CD8-positive, alpha-beta memory T cell (primary cell): ENCODE data around the gene MYL10. TPM values are rescaled to one million over a fixed set of nuclear protein-coding genes. Genes with fewer than 3 reads are reported as not detected.
"Not testable (repeated sequence)": the region's sequence is repeated elsewhere in the genome, so short reads cannot be mapped to it uniquely, and the experiment has no call there.

ENCODE experiments used
- CTCF ChIA-PET: fragments of 350-600 bp; sonication (Branson Sonifier 250); formaldehyde crosslinking; loops from one replicate; lab custom pipeline; 2021; ENCODE audit warnings: antibody characterized with exemption; lab: Charles Lee
- POLR2A ChIA-PET: fragments of 350-600 bp; sonication (Branson Sonifier 250); formaldehyde crosslinking; loops from one replicate; lab custom pipeline; 2021; ENCODE audit warnings: antibody characterized with exemption; lab: Charles Lee
- DNase-seq, 5 donors: peaks; one replicate each; pipeline versions ENCODE4 v3.0.0 to v3.0.0-alpha.2; 2020 to 2022; ENCODE audit warnings: mixed read lengths in 1 of 5
- H3K27ac ChIP-seq: one replicate; pipeline ENCODE4 v1.7.0; 2013; ENCODE audit warnings: low read depth, mild to moderate bottlenecking, low read length, moderate library complexity
- H3K27me3 ChIP-seq: 2 replicates; pipeline ENCODE4 v1.7.0; 2013; ENCODE audit warnings: low read length, mild to moderate bottlenecking; ENCODE audit not compliant: insufficient read depth, poor library complexity, severe bottlenecking
- H3K36me3 ChIP-seq: 2 replicates; pipeline ENCODE4 v1.7.0; 2013; ENCODE audit warnings: mild to moderate bottlenecking, low read length, moderate library complexity; ENCODE audit not compliant: insufficient read depth
- H3K4me1 ChIP-seq: 2 replicates; pipeline ENCODE4 v1.7.0; 2013; ENCODE audit warnings: mild to moderate bottlenecking, low read length, moderate library complexity; ENCODE audit not compliant: insufficient read depth
- H3K4me3 ChIP-seq: 2 replicates; pipeline ENCODE4 v1.7.0; 2013; ENCODE audit warnings: mild to moderate bottlenecking, low read length
- H3K9me3 ChIP-seq: 2 replicates; pipeline ENCODE4 v1.7.0; 2013; ENCODE audit warnings: mild to moderate bottlenecking, low read length
- H3K27ac Mint-ChIP-seq, 8 donors: one replicate each; pipeline ENCODE4 v1.8.0; 2020 to 2021; ENCODE audit warnings: mixed read lengths in 8 of 8, mild to moderate bottlenecking in 6 of 8, inconsistent platforms in 3 of 8, moderate library complexity in 3 of 8
- H3K27me3 Mint-ChIP-seq, 2 donors: one replicate each; pipeline ENCODE4 v1.8.0; 2020 to 2021; ENCODE audit warnings: mixed read lengths in 2 of 2, mild to moderate bottlenecking in 1 of 2, moderate library complexity in 1 of 2
- H3K36me3 Mint-ChIP-seq, 3 donors: one replicate each; pipeline ENCODE4 v1.8.0; 2020 to 2021; ENCODE audit warnings: mixed read lengths in 3 of 3, inconsistent platforms in 1 of 3, mild to moderate bottlenecking in 1 of 3
- H3K4me1 Mint-ChIP-seq, 3 donors: one replicate each; pipeline ENCODE4 v1.8.0; 2020 to 2021; ENCODE audit warnings: mixed read lengths in 3 of 3, inconsistent platforms in 1 of 3, mild to moderate bottlenecking in 1 of 3
- H3K4me3 Mint-ChIP-seq, 7 donors: one replicate each; pipeline ENCODE4 v1.8.0; 2020 to 2021; ENCODE audit warnings: mixed read lengths in 7 of 7, mild to moderate bottlenecking in 6 of 7, moderate library complexity in 4 of 7, inconsistent platforms in 2 of 7
- H3K9me3 Mint-ChIP-seq, 5 donors: one replicate each; pipeline ENCODE4 v1.8.0; 2020 to 2022; ENCODE audit warnings: mixed read lengths in 5 of 5, mild to moderate bottlenecking in 3 of 5, moderate library complexity in 2 of 5, inconsistent platforms in 1 of 5
- polyA plus RNA-seq: library from polyadenylated mRNA; unstranded; fragments of 300-500 nt; fragmentation: Illumina TruSeq; gene quantifications from one replicate; pipeline ENCODE4 v1.2.3, GENCODE V29; 2021
- total RNA-seq, 2 experiments: library from RNA; stranded (reverse); gene quantifications; one replicate each; pipeline ENCODE4 v1.2.3, GENCODE V29; 2021

The MYL10 gene
- total and polyA plus RNA-seq, 3 experiments from 2014 or later = not detected

DNA sequence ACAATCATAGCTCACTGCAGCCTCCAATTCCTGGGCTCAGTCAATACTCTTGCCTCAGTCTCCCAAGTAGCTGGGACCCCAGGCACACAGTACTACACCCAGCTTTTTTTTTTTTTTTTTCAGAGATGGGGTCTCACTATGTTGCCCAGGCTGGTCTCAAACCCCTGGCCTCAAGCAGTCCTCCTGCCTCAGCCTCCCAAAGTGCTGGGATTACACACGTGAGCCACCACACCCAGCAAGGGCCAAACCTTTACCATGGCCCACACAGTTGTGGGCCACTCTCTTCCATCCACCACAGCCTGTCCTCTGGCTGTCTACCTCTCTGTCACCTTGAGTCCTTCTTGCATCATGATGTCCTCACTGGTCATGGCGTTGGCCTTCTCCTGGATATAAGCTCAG, 24.2 kb downstream of the MYL10 start:
- H3K27me3 ChIP-seq, H3K27me3 Mint-ChIP-seq, H3K36me3 Mint-ChIP-seq, H3K4me3 Mint-ChIP-seq, H3K27ac ChIP-seq, H3K9me3 ChIP-seq, POLR2A ChIA-PET, DNase-seq, H3K27ac Mint-ChIP-seq, H3K36me3 ChIP-seq, H3K9me3 Mint-ChIP-seq, H3K4me3 ChIP-seq, H3K4me1 ChIP-seq, H3K4me1 Mint-ChIP-seq: not testable (repeated sequence)
- CTCF ChIA-PET = interaction anchor here (4.0 kb wide), 1 partner anchor 667 kb away, joined by 15 read pairs; no protein-coding TSS in a partner anchor

DNA sequence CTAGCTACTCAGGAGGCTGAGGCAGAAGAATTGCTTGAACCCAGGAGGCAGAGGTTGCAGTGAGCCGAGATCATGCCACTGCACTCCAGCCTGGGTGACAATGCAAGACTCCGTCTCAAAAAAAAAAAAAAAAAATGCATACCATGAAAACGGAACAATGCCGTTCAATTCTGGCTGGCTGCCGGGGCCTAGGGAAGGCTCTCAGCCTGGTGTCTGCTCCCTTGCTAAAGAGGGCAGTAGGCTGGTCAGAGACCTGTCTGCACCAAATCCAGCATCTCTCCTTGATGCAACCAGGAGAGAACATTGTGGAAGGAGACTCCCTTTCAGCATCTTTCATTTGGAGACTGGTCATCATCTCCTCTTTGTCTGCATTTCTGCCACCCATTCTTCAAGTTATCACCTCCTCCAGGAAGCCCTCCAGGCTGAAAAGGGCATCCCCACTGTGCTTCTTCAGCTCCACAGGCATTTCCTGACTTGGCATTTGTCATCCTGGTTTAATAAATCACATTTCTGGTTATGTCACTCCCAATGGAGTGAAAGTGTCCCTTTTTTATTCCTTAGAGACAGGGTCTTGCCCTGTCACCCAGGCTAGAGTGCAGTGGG, 24.7 kb downstream of the MYL10 start:
- POLR2A ChIA-PET = no interaction called here
- no peaks in the 10 kb centered on the region for H3K4me1 Mint-ChIP-seq
- Histone ChIP-seq H3K9me3 (no peaks in the 10 kb centered on the region), H3K27ac (no peak overlapping the region), H3K4me1 (no peaks in the 10 kb centered on the region), H3K4me3 (no peak overlapping the region), H3K27me3 (no peaks in the 10 kb centered on the region), H3K36me3 (no peaks in the 10 kb centered on the region)
- H3K36me3 Mint-ChIP-seq = no peaks in the 10 kb centered on the region
- no peak overlapping the region for H3K27ac Mint-ChIP-seq
- H3K9me3 Mint-ChIP-seq = no peaks in the 10 kb centered on the region
- CTCF ChIA-PET = interaction anchor here (4.0 kb wide), 1 partner anchor 667 kb away, joined by 15 read pairs; no protein-coding TSS in a partner anchor
- H3K4me3 Mint-ChIP-seq = no peak overlapping the region
- H3K27me3 Mint-ChIP-seq = peaks cover 0 to 3% of the 10 kb centered on the region in 2 donors
- DNase-seq = no peak

- no peaks in the 10 kb centered on the region for H3K4me1 Mint-ChIP-seq
- H3K27me3 Mint-ChIP-seq = peaks cover 0 to 3% of the 10 kb centered on the region in 2 donors
- H3K36me3 Mint-ChIP-seq = no peaks in the 10 kb centered on the region
- Histone ChIP-seq H3K9me3 (no peaks in the 10 kb centered on the region), H3K4me3 (no peak overlapping the region), H3K27me3 (no peaks in the 10 kb centered on the region), H3K27ac (no peak overlapping the region), H3K4me1 (no peaks in the 10 kb centered on the region), H3K36me3 (no peaks in the 10 kb centered on the region)
- no peak overlapping the region for H3K27ac Mint-ChIP-seq
- POLR2A ChIA-PET = no interaction called here
- H3K4me3 Mint-ChIP-seq = no peak overlapping the region
- no peaks in the 10 kb centered on the region for H3K9me3 Mint-ChIP-seq
- CTCF ChIA-PET = interaction anchor here (1.2 to 4.0 kb wide), 3 partner anchors 9 to 669 kb away, joined by 3 to 15 read pairs (median 3); no protein-coding TSS in a partner anchor
- DNase-seq = peak; percentile 34 to 68 (median 52)
These were observed 26.4 kb downstream of the MYL10 start for GRCh38 chr7:101602484-101603241.

DNA sequence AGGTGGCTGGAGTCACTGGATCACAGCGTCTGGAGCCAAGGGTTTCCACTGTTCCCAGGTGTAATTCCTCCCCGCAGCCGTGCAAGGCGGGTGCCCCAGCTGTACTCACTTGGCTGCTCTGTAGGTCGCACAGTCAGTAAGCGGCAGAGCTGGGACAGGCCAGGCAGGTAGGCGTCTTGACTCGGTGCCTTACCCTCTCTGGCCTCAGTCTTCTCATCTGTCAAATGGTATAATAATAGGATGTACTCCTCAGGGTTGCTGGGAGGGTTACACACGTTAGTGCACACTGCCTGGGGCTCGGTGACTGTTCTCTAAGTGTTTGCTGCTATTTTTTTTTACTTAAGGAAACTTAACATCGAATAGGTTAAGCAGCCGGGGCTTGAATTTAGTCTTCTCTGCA, 27.0 kb downstream of the MYL10 start:
- Histone ChIP-seq H3K27me3 (no peaks in the 10 kb centered on the region), H3K4me3 (no peak overlapping the region), H3K4me1 (no peaks in the 10 kb centered on the region), H3K36me3 (no peaks in the 10 kb centered on the region), H3K27ac (no peak overlapping the region), H3K9me3 (no peaks in the 10 kb centered on the region)
- DNase-seq = no peak
- Mint-ChIP-seq H3K4me1 (no peaks in the 10 kb centered on the region), H3K27ac (no peak overlapping the region), H3K36me3 (no peaks in the 10 kb centered on the region), H3K27me3 (peaks cover 0 to 3% of the 10 kb centered on the region in 2 donors), H3K4me3 (no peak overlapping the region), H3K9me3 (no peaks in the 10 kb centered on the region)
- ChIA-PET POLR2A (no interaction called here), CTCF (interaction anchor here (1.4 to 4.0 kb wide), 2 partner anchors 635 to 670 kb away, joined by 3 to 15 read pairs; no protein-coding TSS in a partner anchor)

DNA sequence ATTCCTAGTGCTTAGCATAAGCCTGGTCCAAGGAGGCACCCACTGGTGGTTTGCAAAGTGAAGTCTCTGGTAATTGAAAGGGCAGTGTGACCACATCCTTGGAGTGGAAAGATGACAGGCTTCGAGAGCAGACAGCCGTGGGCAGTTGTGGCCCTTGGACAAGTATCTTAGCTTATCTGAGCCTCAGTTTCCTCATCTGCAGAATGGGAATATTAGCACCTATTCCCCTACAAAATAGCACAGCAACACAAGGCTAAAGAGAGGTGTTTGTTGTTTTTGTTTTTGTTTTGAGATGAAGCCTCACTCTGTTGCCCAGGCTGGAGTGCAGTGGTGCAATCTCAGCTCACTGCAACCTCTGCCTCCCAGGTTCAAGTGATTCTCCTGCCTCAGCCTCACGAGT, 29.3 kb downstream of the MYL10 start:
- ChIA-PET POLR2A (no interaction called here), CTCF (no interaction called here)
- Mint-ChIP-seq H3K27ac (no peak overlapping the region), H3K4me1 (no peaks in the 10 kb centered on the region), H3K9me3 (no peaks in the 10 kb centered on the region), H3K36me3 (no peaks in the 10 kb centered on the region), H3K4me3 (no peak overlapping the region), H3K27me3 (peaks cover 0 to 3% of the 10 kb centered on the region in 2 donors)
- no peak for DNase-seq
- H3K9me3 ChIP-seq = no peaks in the 10 kb centered on the region
- no peaks in the 10 kb centered on the region for H3K36me3 ChIP-seq
- no peaks in the 10 kb centered on the region for H3K4me1 ChIP-seq
- no peaks in the 10 kb centered on the region for H3K27me3 ChIP-seq
- H3K4me3 ChIP-seq = no peak overlapping the region
- H3K27ac ChIP-seq = no peak overlapping the region

- Mint-ChIP-seq H3K27ac (no peak overlapping the region), H3K4me3 (no peak overlapping the region), H3K36me3 (no peaks in the 10 kb centered on the region), H3K9me3 (no peaks in the 10 kb centered on the region), H3K4me1 (no peaks in the 10 kb centered on the region), H3K27me3 (peaks cover 0 to 3% of the 10 kb centered on the region in 2 donors)
- H3K4me3 ChIP-seq = no peak overlapping the region
- H3K4me1 ChIP-seq = no peaks in the 10 kb centered on the region
- no peaks in the 10 kb centered on the region for H3K36me3 ChIP-seq
- ChIA-PET CTCF (no interaction called here), POLR2A (no interaction called here)
- H3K9me3 ChIP-seq = no peaks in the 10 kb centered on the region
- DNase-seq = no peak
- no peaks in the 10 kb centered on the region for H3K27me3 ChIP-seq
- no peak overlapping the region for H3K27ac ChIP-seq
These were observed 29.9 kb downstream of the MYL10 start for GRCh38 chr7:101598986-101599771.

- Mint-ChIP-seq H3K4me3 (no peak overlapping the region), H3K27ac (no peak overlapping the region), H3K36me3 (no peaks in the 10 kb centered on the region), H3K4me1 (no peaks in the 10 kb centered on the region), H3K9me3 (no peaks in the 10 kb centered on the region), H3K27me3 (peaks cover 0 to 3% of the 10 kb centered on the region in 2 donors)
- Histone ChIP-seq H3K9me3 (no peaks in the 10 kb centered on the region), H3K4me1 (no peaks in the 10 kb centered on the region), H3K27ac (no peak overlapping the region), H3K4me3 (no peak overlapping the region), H3K36me3 (no peaks in the 10 kb centered on the region), H3K27me3 (no peaks in the 10 kb centered on the region)
- ChIA-PET CTCF (no interaction called here), POLR2A (no interaction called here)
- no peak for DNase-seq
These were observed 30.6 kb downstream of the MYL10 start for GRCh38 chr7:101598422-101598985.
